Measurements from ENCODE around the gene ADD1.

ADD1 gene

DNA sequence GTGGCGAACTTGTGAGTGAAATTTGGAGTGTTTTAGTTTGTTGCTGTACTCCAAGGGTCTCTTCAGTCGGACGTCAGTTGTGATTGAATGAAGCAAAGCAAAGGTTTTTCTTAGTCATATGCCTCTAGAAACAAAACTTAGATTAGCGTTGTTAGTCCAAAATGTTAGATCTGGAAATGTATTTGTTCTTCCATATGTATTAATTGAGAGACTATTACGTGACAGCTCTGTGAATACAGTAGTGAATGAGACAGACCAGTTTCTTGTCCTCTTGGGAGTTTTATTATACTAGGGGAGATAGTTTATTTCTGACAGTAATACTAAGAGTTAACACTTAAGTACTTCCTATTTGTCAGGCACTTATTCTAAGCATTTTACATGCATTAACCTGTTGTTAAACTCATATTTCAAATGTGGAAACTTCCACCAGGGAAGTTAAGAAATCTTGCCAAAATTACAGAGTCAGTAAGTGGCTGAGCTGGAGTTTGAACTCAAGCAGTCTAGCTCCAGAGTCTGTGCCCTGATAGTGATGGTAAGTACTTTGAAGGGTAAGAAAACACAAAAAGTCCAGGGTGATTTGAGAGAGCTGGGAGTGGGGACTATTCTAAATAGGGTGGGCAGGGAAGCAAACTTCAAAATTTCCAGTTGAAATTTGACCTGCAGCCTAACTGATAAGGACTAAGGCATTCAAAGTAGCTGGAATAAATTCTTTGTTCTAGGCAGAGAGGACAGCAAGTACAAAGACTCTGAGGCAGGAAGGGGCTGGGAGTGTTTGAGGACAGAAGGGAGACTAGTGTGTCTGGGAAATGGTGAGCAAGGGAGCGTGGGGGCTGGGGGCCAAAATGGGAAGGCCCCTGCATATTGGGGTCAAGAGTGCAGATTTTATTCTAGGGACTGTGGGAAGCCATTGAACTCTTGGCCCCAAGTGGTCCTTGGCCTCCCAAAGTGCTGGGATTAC lies 17.0 kb downstream of the ADD1 start:
- DNase-seq (ENCODE audit: low read depth): no peak

DNA sequence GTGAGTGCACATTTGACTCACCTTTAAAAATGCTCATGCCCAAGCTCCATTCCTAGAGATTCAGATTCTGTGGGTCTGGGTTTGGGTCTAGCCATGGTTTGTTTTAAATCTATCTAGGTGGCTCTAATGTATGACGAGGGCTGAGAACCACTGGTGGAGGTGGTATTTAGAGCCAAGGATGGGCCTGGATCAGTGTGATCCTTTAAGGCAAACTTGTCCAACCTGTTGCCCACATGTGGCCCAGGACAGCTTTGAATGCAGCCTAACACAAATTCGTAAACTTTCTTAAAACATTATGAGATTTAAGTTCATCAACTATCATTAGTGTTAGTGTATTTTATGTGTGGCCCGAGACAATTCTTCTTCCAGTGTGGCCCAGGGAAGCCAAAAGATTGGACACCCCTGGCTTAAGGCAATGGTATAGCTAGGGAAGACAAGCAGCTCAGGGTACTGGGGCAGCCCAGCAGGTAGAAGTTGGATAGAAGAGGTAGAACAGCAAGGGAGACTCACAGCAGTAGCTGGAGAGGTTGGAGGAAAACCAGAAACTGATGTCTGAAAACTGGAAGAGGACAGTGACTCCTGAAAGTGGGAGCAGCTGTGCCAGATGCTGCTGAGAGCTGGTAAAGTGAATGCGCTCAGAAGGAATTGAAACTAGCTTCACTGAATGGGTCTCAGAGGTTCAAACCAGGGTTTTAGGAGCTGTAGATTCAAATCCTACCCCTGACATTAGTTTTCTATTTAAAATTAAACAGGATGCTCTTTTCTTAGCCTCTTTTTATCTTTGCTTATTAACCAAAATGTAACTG lies 18.2 kb downstream of the ADD1 start:
- DNase-seq (ENCODE audit: low read depth): no peak

DNA sequence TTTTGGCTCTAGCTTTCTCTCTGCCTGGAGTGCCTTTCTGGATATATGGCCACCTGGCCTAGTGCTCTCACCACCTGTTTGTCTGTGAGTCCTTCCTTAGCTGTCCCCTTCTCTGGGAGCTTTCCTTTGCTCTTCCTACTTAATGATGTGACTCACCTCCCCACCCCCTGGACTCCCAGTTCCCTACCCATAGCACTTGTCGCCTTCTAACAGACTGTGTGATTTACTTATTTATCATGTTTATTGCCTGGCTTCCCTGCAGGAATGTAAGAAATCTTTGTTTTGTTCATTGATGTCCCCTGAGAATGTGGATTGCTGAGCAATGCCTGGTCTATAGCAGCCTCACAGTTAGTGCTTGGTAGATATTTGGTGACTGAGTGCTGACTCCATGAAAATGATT lies 18.9 kb downstream of the ADD1 start:
- DNase-seq (ENCODE audit: low read depth): peak; percentile 33

DNA sequence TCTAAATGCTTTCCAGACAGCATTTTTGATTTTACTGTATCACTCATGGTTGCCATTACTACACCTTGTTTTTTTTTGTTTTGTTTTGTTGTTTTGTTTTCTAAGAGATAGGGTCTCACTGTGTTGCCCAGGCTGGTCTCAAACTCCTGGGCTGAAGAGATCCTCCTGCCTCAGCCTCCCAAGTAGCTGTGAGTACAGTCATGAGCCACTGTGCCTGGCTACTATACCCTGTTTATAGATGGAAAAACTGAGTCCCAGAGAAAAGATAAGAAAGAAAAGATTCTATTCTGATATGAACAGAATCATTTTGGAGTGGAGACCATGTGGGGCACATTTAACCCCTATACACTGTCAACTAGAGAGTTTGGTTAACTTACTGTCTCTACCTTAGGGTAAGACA lies 20.0 kb downstream of the ADD1 start:
- no peak for DNase-seq (ENCODE audit: low read depth)

DNA sequence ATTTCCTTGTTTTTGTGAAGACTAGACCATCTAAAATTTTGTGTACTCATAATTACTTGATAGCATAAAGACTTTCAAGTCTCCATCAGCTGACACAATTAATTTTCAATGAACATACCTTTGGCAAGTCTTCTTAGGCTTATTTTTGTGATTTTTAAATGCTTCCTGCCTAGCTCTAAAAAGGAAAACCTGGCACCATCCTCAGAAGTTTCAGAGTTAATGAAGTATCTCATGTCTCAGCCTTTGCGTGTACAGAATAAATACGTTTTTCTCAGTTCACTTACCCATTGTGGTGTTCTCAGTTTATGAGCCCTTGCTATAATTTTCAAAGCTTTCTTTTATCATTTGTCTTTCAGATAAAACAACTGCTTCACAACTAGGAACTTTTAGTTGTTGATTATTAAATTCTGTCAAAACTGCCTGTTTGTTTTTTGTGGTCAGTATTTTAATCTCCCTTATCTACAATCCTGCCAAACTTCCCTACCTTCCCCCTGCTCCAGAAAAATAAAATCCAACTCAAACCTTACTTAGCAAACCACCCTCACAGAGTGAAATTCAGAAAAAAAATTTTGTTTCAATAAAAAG lies 21.6 kb downstream of the ADD1 start:
- no peak for DNase-seq (ENCODE audit: low read depth)

DNA sequence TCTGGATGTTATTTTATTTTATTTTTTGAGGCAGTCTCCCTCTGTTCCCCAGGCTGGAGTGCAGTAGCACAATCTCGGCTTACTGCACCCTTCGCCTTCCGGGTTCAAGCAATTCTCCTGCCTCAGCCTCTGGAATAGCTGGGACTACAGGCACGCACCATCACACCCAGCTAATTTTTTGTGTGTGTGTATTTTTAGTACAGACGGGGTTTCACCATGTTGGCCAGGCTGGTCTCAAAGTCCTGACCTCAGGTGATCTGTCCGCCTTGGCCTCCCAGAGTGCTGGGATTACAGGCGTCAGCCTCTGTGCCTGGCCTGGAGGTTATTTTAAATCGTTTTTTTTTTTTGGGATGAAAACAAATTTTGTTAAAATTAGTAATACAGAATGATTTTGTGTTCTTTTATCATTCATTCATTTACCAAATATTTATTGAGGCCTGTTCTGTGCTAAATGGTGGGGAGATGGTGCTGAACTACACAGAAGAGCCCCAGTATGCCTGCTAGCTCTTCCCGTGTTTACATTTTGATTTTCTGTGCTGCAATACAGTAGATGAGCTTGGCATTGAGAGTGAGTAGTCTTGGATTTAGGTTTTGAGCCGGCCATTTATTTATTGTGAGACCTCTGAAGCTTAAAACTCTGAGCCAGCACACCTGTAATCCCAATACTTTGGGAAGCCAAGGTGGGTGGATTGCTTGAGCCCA lies 22.7 kb downstream of the ADD1 start:
- no peak for DNase-seq (ENCODE audit: low read depth)

DNA sequence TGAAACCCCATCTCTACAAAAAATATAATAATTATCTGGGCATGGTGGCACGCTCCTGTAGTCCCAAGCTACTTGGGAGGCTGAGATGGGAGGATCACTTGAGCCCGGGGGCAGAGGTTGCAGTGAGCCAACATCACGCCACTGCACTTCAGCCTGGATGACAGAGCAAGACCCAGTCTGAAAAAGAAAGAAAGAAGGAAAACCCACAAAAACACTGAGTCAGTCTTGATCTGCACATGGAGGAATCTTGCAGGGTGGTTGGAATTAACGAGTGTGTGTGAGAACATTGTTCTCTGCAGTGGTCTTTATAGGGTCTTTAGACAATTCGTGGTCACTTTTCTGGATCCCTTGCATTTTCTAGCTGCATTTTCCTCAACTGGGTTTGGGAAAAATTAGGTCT lies 23.2 kb downstream of the ADD1 start:
- DNase-seq (ENCODE audit: low read depth): no peak

DNA sequence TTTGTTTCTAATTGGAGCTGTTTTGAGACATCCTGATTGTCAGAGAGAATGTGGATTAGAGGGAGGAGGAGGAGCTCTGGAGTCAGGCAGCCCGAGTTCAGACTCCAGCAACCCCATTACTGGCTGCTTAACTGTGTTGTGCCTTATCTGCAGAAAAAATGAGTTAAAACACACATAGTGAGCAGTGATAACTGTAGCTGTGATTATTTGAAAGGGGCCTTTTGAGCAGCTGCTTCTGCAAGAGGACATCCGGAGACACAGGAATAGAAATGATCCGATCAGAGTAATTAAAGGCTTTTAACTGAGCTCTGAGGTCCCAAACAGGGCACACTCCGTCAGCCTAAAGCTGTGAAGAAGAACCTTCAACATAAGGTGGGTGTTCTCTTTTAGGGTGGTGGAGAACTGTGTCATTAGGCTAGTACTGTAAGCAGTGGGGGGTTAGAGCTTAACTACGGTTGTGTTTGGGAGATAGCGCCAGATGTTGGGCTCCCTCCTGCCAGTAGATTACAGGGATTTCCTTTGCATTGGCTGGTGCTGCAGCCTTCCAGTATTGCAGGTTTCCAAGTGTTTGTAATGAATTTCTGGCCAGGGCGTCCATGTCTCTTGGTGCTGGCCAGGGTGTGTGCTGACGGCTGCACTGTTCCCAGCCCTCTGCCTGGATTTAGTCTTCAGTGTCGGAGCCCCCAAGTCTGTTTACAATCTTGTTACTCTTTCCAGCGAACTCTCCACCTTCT lies 24.3 kb downstream of the ADD1 start:
- DNase-seq (ENCODE audit: low read depth): peak; percentile 42

DNA sequence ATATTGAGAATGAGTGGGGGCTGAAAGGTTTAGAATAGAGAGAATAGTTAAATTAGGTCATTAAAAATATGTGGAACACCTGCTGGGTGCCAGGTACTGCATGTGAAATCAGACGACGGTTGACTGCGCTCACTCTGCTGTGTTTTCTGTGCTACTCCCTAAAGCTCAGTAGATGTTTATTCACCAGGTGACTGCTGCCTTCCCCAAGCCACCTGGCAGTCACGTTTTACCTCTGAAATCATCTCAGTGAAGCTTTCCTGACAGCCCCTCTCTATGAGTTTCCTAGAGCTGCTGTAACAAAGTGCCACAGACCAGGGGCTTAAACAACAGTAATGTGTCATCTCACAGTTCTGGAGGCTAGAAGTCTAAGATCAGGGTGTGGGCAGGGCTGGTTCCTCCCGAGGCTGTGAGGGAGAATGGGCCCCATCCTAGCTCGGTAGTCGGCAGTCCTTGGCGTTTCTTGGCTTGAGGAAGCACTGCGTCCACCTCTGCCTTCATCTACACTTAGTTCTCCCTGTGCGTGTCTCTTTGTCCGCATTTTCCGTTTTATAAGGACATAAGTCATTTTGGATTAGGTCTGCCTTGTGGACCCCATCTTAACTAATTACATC lies 25.3 kb downstream of the ADD1 start:
- DNase-seq (ENCODE audit: low read depth): no peak

DNA sequence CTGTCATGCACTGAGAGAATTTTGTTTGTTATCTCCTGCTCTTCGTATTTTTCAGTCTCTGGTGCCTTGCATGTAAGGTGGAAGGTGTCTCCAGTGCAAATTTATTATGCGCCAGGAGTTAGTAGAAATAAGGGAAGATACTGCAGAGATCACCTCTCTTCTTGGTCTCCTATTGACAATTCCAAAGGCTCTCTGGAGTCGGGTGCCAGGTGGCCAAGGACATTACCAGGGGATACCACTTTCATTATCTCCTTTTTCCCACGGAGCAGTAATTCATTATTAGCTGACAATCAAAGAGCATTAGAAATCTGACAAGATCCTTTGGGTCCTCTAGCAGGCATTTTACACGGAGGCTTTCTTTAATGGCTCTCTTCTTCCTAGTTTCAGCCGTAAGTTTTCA lies 26.0 kb downstream of the ADD1 start:
- DNase-seq (ENCODE audit: low read depth): no peak

DNA sequence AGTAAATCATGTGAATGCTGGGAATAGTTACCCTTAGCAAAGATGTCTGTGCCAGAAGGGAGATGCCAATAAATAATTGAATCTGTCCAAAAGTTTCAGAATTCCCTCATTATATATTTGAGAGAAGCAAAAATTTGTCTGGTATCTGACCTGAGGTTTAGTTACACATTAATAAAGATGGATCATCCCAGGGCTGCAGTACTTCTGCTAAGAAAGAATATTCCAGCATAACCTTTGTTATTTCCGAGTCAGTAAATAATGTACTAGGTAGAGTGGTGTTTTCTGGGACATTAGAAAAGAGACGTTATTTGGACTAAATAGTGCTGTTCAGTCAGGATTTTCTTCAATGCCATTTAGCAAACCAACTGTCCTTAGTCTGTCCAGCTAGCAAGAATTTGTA lies 26.4 kb downstream of the ADD1 start:
- no peak for DNase-seq (ENCODE audit: low read depth)

DNA sequence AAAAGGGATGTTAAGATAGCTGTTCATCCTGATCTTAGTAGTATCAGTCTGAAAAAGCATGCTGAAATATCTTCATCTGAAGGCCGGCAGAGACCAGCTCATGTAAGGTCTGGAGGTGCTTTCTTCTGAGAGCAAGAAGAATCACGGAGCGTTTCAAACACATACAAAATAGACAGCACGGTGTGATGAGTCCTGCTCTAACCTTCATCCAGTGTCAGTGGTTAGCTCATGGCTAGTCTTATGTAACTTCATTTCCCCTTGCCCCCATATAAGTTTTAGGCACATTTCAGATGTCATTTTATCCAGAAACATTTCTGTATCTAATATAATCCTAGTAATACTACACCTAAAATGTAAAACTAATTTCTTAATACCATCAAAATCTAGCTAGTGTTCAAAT lies 27.8 kb downstream of the ADD1 start:
- DNase-seq (ENCODE audit: low read depth): no peak

DNA sequence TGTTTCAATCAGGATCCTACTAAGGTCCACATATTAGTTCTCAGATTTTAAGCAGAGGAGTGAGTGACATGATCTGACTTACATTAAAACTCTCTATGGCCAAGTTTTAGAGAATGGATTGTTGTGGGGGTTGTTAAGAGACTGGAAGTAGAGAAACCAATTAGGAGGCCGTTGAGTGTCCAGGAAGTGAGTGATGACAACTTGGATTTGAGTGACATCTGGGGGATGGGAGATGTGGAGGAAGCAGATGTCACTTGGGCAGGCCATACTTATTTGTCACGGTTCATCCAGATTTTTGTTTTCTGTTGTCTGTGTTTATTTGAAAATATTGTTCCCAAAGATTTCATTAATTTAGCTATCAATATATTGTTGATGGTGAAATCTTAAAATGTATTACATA lies 28.3 kb downstream of the ADD1 start:
- DNase-seq (ENCODE audit: low read depth): no peak

DNA sequence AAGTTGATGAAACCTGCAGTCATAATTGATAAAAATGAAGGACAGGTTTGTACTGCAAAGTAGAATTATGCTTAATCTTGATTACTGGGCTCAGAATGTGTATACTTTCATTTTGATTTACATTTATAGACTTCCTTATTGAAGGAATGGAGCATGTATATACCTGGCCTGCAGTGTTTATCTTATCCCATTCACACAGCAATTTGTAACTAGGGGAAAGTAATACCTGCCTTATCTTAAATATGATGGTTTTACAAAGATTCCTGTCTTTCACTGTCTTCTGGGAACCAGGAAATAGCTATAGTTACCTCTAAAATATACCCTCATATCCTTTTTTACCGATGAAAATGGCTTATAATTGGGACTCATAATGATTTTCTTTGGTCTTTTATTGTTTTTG lies 29.7 kb downstream of the ADD1 start:
- no peak for DNase-seq (ENCODE audit: low read depth)

DNA sequence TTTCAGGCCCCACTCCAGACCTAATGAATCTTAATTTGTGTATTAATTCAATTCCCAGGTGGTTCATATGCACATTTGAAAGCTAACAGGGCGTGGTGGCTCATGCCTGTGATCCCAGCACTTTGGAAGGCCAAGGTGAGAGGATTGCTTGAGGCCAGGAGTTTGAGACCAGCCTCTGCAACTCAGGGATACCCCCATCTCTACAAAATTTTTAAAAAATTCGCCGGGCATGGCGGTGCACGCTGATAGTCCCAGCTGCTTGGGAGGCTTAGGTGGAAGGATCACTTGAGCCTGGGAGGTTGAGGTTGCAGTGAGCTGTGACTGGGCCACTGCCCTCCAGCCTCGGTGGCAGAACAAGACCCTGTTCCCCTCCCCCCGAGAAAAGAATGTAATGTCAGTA lies 31.2 kb downstream of the ADD1 start:
- DNase-seq (ENCODE audit: low read depth): no peak

DNA sequence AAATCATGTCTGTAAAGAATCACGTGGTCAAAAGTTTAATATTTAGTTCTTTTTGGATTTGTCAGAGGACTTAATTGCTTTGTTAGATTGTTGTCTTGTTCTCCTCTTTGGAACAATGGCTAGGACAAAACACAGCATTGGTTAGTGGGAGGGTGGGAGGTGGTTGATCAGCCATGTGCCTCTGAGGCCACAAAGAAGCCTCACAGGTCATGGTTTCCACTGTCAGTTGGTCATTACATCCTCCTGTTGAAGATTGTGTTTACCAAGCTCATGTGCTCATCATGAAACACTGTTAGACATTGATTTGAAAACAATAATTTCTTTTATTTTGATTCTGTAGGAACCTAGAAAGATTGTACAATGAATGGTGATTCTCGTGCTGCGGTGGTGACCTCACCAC lies 31.9 kb downstream of the ADD1 start:
- DNase-seq (ENCODE audit: low read depth): no peak

DNA sequence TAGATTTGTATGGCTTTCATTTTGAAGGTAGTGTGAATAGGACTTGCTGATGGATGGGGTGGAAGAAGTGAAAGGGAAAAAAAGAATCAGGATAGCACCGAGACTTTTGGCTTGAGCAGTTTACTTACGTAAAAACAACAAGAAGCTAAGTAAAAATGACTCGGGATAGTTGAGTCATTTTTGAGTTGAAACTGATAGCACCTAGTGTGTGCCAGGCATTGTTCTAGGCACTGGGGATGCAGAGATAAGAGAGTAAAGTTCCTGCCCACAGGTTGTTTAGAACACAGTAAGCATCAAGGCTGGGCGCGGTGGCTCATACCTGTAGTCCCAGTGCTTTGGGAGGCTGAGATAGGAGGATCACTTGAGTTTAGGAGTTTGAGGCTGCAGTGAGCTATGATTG lies 34.7 kb downstream of the ADD1 start:
- DNase-seq (ENCODE audit: low read depth): no peak

DNA sequence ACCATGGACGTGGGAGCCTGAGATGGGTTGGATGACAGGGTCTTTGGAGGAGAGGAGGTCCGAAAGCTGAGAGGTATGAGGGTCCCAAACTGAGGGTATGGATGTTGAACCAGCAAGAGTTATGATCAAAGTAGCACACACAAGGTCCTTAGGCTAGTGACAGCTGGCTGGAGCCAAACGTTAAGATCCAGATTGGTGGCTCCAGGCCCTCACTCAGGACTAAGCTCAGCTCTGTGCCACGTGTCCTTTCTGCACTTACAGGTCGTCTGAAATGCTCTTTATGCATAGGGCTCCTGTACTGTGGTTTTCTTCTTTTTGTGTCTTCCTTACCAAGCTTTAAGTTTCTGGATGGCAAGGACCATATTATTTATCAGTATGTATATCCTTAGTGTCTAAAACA lies 35.4 kb downstream of the ADD1 start:
- DNase-seq (ENCODE audit: low read depth): no peak

DNA sequence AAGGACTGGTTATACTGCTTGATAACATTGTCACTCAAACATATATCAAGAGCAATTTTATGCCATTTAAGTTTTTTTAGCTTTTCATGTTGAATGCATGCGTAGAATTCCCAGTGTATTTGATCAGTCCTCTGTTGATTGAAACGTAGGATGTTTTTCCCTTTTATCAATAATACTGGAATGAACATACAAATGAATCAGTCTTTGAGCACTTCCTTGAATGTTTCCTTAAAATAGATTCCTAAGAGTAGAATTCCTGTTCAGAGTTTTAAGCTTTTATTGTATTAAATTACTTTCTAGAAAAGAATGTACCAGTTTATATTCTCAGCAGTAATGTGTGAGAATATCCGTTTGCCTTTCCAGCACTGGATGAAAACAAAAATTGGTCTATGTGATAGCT lies 37.8 kb downstream of the ADD1 start:
- DNase-seq (ENCODE audit: low read depth): no peak

DNA sequence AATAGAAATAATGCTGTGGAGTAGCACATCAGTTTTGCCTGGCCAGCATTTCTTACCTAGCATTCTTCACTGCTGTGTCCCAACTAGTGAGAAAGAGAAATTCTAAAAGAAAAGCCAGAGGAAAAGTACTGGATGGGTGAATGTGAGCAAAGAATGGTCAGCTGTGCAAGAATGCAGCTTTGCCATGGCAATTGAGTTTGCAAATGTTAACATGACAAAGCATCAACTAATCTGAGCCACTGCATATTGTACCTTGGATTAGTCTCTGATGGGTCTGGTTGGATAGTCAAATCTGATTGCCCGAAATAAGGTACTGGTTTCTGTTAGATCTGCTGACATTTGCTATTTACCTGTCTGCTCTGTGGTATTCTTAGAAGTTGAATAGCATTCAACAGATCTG lies 38.7 kb downstream of the ADD1 start:
- no peak for DNase-seq (ENCODE audit: low read depth)

DNA sequence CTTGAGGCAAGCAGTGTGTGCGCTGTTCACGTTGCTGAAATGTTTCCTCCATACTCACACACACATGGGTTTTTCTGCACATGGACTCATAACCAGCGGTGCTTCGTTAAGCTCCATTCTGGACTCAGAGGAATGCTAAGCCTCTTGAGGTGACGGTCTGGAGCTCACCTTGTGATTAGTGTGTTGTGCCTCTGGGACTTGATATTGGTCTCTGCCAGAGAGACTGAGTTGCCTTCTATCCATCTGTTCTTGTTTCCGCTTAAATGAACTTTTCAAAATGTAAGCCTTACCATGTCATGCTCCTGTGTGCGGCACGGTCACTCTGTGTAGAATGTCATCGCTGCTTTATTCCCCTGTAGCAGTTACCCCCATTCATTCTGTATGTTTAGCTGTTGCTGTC lies 42.5 kb downstream of the ADD1 start:
- DNase-seq (ENCODE audit: low read depth): no peak
